ENCODE data around the gene UBE2G1.

DNA sequence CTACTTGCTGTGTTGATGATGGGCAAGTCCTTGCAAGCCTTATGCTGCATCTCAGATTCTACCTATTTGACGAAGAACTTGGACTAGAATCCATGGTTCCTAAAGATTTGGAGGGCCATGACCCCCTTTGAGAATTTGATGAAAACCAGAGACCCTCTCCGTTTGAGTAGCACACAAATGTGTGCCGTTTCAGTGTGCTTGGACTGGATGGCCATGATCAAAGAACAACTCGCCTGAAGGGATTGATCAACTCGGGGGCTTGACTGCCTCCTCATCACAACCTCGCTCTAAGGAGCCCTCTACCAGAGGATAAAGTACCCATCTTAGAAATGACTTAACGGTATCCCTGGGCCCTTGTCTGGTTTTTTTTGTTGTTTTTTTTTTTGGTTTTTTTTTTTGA, 99.9 kb downstream of the UBE2G1 start:
- TF ChIP-seq, protein P1, sequence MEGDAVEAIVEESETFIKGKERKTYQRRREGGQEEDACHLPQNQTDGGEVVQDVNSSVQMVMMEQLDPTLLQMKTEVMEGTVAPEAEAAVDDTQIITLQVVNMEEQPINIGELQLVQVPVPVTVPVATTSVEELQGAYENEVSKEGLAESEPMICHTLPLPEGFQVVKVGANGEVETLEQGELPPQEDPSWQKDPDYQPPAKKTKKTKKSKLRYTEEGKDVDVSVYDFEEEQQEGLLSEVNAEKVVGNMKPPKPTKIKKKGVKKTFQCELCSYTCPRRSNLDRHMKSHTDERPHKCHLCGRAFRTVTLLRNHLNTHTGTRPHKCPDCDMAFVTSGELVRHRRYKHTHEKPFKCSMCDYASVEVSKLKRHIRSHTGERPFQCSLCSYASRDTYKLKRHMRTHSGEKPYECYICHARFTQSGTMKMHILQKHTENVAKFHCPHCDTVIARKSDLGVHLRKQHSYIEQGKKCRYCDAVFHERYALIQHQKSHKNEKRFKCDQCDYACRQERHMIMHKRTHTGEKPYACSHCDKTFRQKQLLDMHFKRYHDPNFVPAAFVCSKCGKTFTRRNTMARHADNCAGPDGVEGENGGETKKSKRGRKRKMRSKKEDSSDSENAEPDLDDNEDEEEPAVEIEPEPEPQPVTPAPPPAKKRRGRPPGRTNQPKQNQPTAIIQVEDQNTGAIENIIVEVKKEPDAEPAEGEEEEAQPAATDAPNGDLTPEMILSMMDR (IDR thresholded peaks at IDR 0.05; ENCODE audit: low read depth, low read length) = no peak
- TF ChIP-seq EZH2phosphoT487 (IDR thresholded peaks at IDR 0.05; ENCODE audit: low read depth) = no peak

All from OCI-LY3 (cell line).